Measurements from ENCODE around the gene OR8G1. TPM values are rescaled to one million over a fixed set of nuclear protein-coding genes. Genes with fewer than 3 reads are reported as not detected.

OR8G1 gene
- total and polyA plus RNA-seq, 2 of the 8 experiments (the other 6 are each of a cell fraction or from before 2014, with no cell fraction given): not detected

DNA sequence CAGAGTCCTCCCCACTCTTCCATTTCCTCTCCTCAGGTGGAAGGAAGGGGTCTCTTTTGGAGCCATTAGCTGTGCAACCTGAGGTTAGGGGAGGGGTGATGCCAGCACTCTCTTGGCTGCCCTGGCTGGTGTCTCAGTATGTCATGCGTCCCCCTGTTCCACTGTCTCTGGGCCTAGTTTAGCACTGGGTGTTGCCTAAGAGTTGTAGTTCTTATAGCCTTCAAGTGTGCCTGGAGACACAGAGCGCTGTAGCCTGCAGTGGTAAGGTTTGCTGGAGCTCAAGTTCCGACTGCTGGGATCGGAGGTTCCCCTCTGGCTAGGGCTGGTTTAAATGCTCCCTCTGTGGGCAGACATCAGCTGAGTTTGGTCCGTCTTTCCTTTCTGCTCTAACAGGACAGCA, 36.9 kb upstream of the OR8G1 start:
- Histone ChIP-seq H2BK15ac (ENCODE audit: low read length) (no peak overlapping the region), H3K27me3 (replicated peaks in 1 of 4; ENCODE audit: control insufficient read depth in 3 of 4, extremely low read depth in 1 of 4, insufficient read depth in 3 of 4, low read length in 3 of 4) (no peaks in the 10 kb centered on the region), H2BK120ac (replicated peaks; ENCODE audit: low read depth, low read length) (no peak overlapping the region), H2BK5ac (ENCODE audit: low read depth, low read length) (no peak overlapping the region), H4K5ac (ENCODE audit: insufficient read length, low read depth, low read length) (no peak overlapping the region), H3K4me1 (replicated peaks in 1 of 4; ENCODE audit: control insufficient read depth in 3 of 4, insufficient read depth in 4 of 4, low read length in 3 of 4) (no peaks in the 10 kb centered on the region), H2AFZ (ENCODE audit: low read length) (peak overlapping the region; percentile 70), H2AK5ac (ENCODE audit: low read depth, low read length) (no peak overlapping the region), H3K9ac (replicated peaks in 1 of 4; ENCODE audit: extremely low read depth in 1 of 4, low read depth in 3 of 4, low read length in 3 of 4) (no peak overlapping the region), H2BK12ac (ENCODE audit: low read depth, low read length) (no peak overlapping the region), H3K4ac (replicated peaks; ENCODE audit: insufficient read length, low read depth, low read length) (no peak overlapping the region), H3K18ac (ENCODE audit: extremely low read depth, low read length) (no peak overlapping the region), H4K91ac (replicated peaks; ENCODE audit: insufficient read length, low read length) (no peak overlapping the region), H3K4me2 (ENCODE audit: insufficient read depth in 1 of 2, low read depth in 2 of 2, low read length in 2 of 2) (no peak overlapping the region), H3K79me2 (ENCODE audit: control insufficient read depth in 1 of 2, insufficient read depth in 2 of 2, low read length in 2 of 2) (no peaks in the 10 kb centered on the region), H3K14ac (ENCODE audit: insufficient read length) (no peak overlapping the region), H4K20me1 (replicated peaks in 1 of 2; ENCODE audit: control insufficient read depth in 1 of 2, insufficient read depth in 2 of 2, low read length in 2 of 2) (no peaks in the 10 kb centered on the region), H3K56ac (replicated peaks; ENCODE audit: insufficient read length, low read depth, low read length) (no peak overlapping the region), H3K27ac (ENCODE audit: low read depth, low read length) (no peak overlapping the region), H3K4me3 (ENCODE audit: extremely low read depth in 1 of 4, insufficient read depth in 2 of 4, low read depth in 3 of 4, low read length in 4 of 4) (no peak overlapping the region), H3K36me3 (ENCODE audit: control insufficient read depth in 2 of 4, insufficient read depth in 4 of 4, low read length in 3 of 4) (no peaks in the 10 kb centered on the region), H3K23me2 (ENCODE audit: low read depth, low read length) (no peaks in the 10 kb centered on the region), H4K8ac (ENCODE audit: extremely low read depth, insufficient read depth, low read length) (no peak overlapping the region), H3K79me1 (ENCODE audit: low read depth, low read length) (no peaks in the 10 kb centered on the region), H2BK20ac (ENCODE audit: low read length) (no peak overlapping the region), H3K23ac (ENCODE audit: insufficient read length) (no peak overlapping the region), H3K9me3 (ENCODE audit: insufficient read depth in 2 of 2, low read depth in 1 of 2, low read length in 1 of 2) (no peaks in the 10 kb centered on the region)
- DNase-seq (ENCODE audit: low read depth in 1 of 2, low spot score in 2 of 2) (no peak), FAIRE-seq (no peak)
- WGBS, 2 experiments (ENCODE audit: extremely low coverage in 1 of 2, insufficient coverage in 1 of 2, insufficient read length in 1 of 2, insufficient replicate concordance in 2 of 2, low coverage in 1 of 2, low lambda C conversion rate in 2 of 2, missing lambda C conversion rate in 1 of 2): 87% methylated on average over 5 of the region's 5 CpGs; no CpG with 5 or more reads in 1 of the 2 experiments
- CTCF ChIA-PET (ENCODE audit: partially characterized antibody): interaction anchor here (0.6 to 1.4 kb wide), 4 partner anchors 133 to 426 kb away, joined by 3 to 4 read pairs (median 3); no protein-coding TSS in a partner anchor
- POLR2A ChIA-PET (ENCODE audit: partially characterized antibody): no interaction called here
- no peak for TF ChIP-seq TAF7 (optimal IDR thresholded peaks at IDR 0.05; ENCODE audit: borderline replicate concordance, low read depth, low read length)
- TF ChIP-seq POU5F1 (IDR thresholded peaks at IDR 0.05; ENCODE audit: low read depth, low read length): no peak
- TF ChIP-seq JUND (IDR thresholded peaks at IDR 0.05; ENCODE audit: low read length): no peak
- no peak for TF ChIP-seq ASH2L (IDR thresholded peaks at IDR 0.05; ENCODE audit: low read length)
- TF ChIP-seq SUZ12 (IDR thresholded peaks at IDR 0.05; ENCODE audit: low read length): no peak
- TF ChIP-seq, protein P1, sequence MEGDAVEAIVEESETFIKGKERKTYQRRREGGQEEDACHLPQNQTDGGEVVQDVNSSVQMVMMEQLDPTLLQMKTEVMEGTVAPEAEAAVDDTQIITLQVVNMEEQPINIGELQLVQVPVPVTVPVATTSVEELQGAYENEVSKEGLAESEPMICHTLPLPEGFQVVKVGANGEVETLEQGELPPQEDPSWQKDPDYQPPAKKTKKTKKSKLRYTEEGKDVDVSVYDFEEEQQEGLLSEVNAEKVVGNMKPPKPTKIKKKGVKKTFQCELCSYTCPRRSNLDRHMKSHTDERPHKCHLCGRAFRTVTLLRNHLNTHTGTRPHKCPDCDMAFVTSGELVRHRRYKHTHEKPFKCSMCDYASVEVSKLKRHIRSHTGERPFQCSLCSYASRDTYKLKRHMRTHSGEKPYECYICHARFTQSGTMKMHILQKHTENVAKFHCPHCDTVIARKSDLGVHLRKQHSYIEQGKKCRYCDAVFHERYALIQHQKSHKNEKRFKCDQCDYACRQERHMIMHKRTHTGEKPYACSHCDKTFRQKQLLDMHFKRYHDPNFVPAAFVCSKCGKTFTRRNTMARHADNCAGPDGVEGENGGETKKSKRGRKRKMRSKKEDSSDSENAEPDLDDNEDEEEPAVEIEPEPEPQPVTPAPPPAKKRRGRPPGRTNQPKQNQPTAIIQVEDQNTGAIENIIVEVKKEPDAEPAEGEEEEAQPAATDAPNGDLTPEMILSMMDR (IDR thresholded peaks at IDR 0.05; ENCODE audit: control extremely low read depth in 1 of 3, insufficient read depth in 1 of 3, low read depth in 1 of 3, low read length in 3 of 3): no peak
- no peak for TF ChIP-seq EGR1 (IDR thresholded peaks at IDR 0.05; ENCODE audit: borderline replicate concordance, low read depth, low read length)
- no peak for TF ChIP-seq BCL11A (IDR thresholded peaks at IDR 0.05; ENCODE audit: low read depth in 2 of 2, low read length in 2 of 2)
- TF ChIP-seq SIN3A (conservative IDR thresholded peaks at IDR 0.05 in 1 of 2, IDR thresholded peaks at IDR 0.05 in 1 of 2; ENCODE audit: low read depth in 1 of 2, low read length in 2 of 2): no peak
- TF ChIP-seq, protein P2, sequence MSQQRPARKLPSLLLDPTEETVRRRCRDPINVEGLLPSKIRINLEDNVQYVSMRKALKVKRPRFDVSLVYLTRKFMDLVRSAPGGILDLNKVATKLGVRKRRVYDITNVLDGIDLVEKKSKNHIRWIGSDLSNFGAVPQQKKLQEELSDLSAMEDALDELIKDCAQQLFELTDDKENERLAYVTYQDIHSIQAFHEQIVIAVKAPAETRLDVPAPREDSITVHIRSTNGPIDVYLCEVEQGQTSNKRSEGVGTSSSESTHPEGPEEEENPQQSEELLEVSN (IDR thresholded peaks at IDR 0.05): no peak
- no peak for TF ChIP-seq GTF2F1 (IDR thresholded peaks at IDR 0.05; ENCODE audit: borderline replicate concordance, low read depth, low read length)

Data from H1 (cell line).